ENCODE results near the gene OSGIN1.

GRCh38 chr16:83967091-83967490 is 14.1 kb downstream of the OSGIN1 start:
- TF ChIP-seq CTCF (IDR thresholded peaks at IDR 0.05) (no peak), POLR2A (IDR thresholded peaks at IDR 0.05) (no peak)
